ENCODE data around the gene XYLB. TPM values are rescaled to one million over a fixed set of nuclear protein-coding genes. Genes with fewer than 3 reads are reported as not detected.
A peak's percentile ranks its signal among the peaks of the same experiment; 100 is the strongest.

The XYLB gene
- total and polyA plus RNA-seq, 11 donors, result 0.23 to 2.9 (median 0.61) TPM

DNA sequence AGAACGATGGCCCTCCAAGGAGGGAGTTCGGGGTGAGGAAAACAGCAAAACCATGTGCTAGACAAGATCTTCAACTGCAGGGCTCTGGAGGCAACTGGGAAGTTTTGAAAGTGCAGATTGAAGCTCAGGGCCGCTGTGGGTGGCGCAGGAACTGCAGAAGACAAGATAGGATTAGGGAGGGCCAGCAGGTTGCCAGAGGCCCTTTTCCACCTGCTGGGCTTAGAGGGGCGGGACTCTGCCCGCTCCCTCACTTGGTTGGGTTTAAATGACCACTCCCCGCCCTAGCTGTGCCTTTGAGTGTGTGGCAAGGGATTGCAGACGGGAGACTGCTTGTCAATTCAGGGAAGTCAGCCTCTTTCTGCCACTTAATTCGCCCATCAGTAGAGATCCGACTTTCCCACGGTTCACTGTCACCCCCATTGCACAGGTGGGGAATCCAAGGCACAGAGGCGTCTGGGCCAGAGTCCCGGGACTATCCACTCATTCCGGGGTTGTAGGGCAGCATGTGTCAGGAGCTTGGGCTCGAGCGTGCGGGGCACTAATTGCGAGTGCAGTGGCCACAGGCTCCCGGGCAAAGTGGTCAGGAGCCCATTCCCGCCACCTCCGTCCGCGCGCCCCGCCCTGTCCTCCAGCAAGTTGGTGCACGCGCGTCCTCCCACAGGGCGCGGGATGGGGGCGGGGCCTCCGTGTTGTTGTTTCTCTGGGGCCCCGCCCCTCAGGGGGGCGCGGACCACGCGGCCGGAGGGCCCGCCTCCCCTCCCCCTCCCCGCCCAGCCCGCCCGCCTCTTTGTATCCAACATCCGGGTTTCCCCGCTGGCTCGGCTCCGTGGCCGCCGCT, 106.7 kb downstream of the XYLB start, which contains the start of gene ACVR2B:
ACVR2B (plus strand) TSS at position 816 of the 838 bp plus-strand sequence. CDS start 433 bp downstream, outside the sequence.
- DNase-seq (peak; percentile 87 to 96 (median 92)), ATAC-seq (peak; percentile 86 to 93 (median 90))
- Histone ChIP-seq H3K36me3 (no peaks in the 10 kb centered on the region), H3K4me1 (peaks cover 0 to 38% (median 24%) of the 10 kb centered on the region in 12 donors), H3K27me3 (peaks cover 0 to 9% (median 0%) of the 10 kb centered on the region in 9 donors), H3K9me3 (no peaks in the 10 kb centered on the region), H3K4me3 (peak within 1 kb of the TSS; percentile 76 to 98 (median 89)), H3K27ac (peak within 1 kb of the TSS; percentile 75 to 95 (median 82))
- intact Hi-C loops (cut with DNase I), result loop anchor here in 2 of 10 donors (5.0 to 10.0 kb wide), 2 partner anchors 316 to 318 kb away; partner anchors contain the start of genes ACAA1 (in 2 of the 2) and MYD88 (in 2 of the 2)
- no peak for TF ChIP-seq POLR2A (IDR thresholded peaks at IDR 0.05)
- TF ChIP-seq, protein P1, sequence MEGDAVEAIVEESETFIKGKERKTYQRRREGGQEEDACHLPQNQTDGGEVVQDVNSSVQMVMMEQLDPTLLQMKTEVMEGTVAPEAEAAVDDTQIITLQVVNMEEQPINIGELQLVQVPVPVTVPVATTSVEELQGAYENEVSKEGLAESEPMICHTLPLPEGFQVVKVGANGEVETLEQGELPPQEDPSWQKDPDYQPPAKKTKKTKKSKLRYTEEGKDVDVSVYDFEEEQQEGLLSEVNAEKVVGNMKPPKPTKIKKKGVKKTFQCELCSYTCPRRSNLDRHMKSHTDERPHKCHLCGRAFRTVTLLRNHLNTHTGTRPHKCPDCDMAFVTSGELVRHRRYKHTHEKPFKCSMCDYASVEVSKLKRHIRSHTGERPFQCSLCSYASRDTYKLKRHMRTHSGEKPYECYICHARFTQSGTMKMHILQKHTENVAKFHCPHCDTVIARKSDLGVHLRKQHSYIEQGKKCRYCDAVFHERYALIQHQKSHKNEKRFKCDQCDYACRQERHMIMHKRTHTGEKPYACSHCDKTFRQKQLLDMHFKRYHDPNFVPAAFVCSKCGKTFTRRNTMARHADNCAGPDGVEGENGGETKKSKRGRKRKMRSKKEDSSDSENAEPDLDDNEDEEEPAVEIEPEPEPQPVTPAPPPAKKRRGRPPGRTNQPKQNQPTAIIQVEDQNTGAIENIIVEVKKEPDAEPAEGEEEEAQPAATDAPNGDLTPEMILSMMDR (IDR thresholded peaks at IDR 0.05), result no peak
- WGBS, 4 donors, result 6 to 36% (median 13%) methylated on average over 11 to 48 of the region's 48 CpGs

DNA sequence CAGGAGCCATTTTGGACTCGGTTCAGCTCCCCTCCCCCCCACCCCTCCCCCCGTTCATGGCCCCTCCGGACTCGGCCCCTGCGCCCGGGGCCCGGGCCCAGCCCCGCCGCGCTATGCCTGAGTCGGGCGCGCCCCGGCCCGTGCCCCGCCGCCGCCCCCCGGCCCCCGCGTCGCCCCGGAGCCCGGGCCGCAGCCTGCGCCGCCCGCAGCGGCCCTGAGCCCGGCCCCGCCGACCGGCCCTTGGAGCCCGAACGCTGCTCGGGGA, 107.3 kb downstream of the XYLB start:
- no peak for ATAC-seq
- intact Hi-C loops (cut with DNase I), result loop anchor here in 2 of 10 donors (5.0 to 10.0 kb wide), 2 partner anchors 317 to 319 kb away; partner anchors contain the start of genes ACAA1 (in 2 of the 2) and MYD88 (in 2 of the 2)
- 1% methylated on average over 36 of the region's 36 CpGs; no CpG with 5 or more reads in 2 of the 4 donors for WGBS, 4 donors

DNA sequence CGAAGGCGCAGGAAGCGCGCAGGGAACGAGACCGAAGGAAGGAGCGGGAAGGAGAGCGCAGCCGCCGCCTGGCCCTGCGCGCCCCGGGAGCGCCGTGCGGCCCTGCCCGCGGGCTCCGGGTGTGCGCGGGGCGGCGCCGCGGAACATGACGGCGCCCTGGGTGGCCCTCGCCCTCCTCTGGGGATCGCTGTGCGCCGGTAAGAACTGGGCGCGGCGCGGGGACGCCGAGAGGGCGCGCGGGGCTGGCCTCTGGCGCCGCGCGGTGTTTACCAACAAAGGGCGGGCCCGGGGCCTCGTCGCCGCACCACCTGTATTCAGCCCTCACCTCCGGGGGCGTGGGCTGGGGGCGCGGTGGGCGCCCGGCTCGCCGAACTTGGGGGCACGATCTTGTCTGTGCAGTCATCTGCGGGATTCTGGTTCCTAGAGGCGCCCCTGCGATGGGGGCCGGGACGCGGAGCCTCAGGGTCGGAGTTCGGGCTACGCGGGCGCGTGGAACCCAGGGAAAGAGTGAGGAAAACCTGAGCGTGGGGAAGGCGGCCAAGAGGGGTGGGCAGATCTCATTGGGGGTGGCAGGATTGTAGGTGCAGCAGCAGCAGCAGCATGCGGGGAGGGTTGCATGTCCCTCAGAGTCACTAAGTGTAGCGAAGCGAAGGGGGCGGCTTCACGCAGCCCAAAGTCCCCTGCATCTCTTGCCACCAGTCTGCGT, 107.7 kb downstream of the XYLB start:
- 0 to 1% (median 1%) methylated on average over 34 to 78 of the region's 78 CpGs for WGBS, 4 donors
- peak overlapping the region; percentile 75 to 95 (median 82) for H3K27ac ChIP-seq
- H3K9me3 ChIP-seq, result no peaks in the 10 kb centered on the region
- no peaks in the 10 kb centered on the region for H3K36me3 ChIP-seq
- H3K4me3 ChIP-seq, result peak overlapping the region; percentile 76 to 98 (median 89)
- intact Hi-C loops (cut with DNase I), result loop anchor here in 2 of 10 donors (5.0 to 10.0 kb wide), 2 partner anchors 317 to 320 kb away; partner anchors contain the start of genes ACAA1 (in 2 of the 2) and MYD88 (in 2 of the 2)
- TF ChIP-seq POLR2A (IDR thresholded peaks at IDR 0.05), result peak in 1 of 2 donors; percentile 9
- TF ChIP-seq, protein P1 (IDR thresholded peaks at IDR 0.05), result no peak
- peaks cover 0 to 9% (median 0%) of the 10 kb centered on the region in 9 donors for H3K27me3 ChIP-seq
- H3K4me1 ChIP-seq, result peaks cover 0 to 47% (median 34%) of the 10 kb centered on the region in 12 donors
- ATAC-seq (peak in 3 of 4 donors; percentile 16 to 41 (median 40)), DNase-seq (peak in 2 of 5 donors; percentile 36 to 67)

More for the DNA sequence above, 107.3 kb downstream of the XYLB start:
- Histone ChIP-seq H3K36me3 (no peaks in the 10 kb centered on the region), H3K4me3 (peak overlapping the region; percentile 76 to 98 (median 89)), H3K27ac (peak overlapping the region; percentile 75 to 95 (median 82)), H3K9me3 (no peaks in the 10 kb centered on the region), H3K4me1 (peaks cover 0 to 42% (median 29%) of the 10 kb centered on the region in 12 donors), H3K27me3 (peaks cover 0 to 9% (median 0%) of the 10 kb centered on the region in 9 donors)
- TF ChIP-seq, protein P1 (IDR thresholded peaks at IDR 0.05), result no peak
- no peak for TF ChIP-seq POLR2A (IDR thresholded peaks at IDR 0.05)
- no peak for DNase-seq
